Sigmoid colon (tissue), 7 donors: ENCODE results near the gene ZNF280A. TPM values are rescaled to one million over a fixed set of nuclear protein-coding genes. Genes with fewer than 3 reads are reported as not detected.
"Not testable (repeated sequence)": the region's sequence is repeated elsewhere in the genome, so short reads cannot be mapped to it uniquely, and the experiment has no call there.

ENCODE experiments used
- DNase-seq: peaks from one replicate; pipeline ENCODE4 v3.0.0-alpha.2; 2019
- H3K27ac ChIP-seq, 4 donors: fragments of 200-600 bp; sonication (generic); one replicate each; pipeline ENCODE4 v1.5.1; 2016 to 2019; ENCODE audit warnings: mild to moderate bottlenecking in 1 of 4
- H3K27me3 ChIP-seq, 3 donors: fragments of 200-600 bp; sonication (generic); one replicate each; pipeline ENCODE4 v1.5.1; 2019; ENCODE audit warnings: mild to moderate bottlenecking in 1 of 3
- H3K36me3 ChIP-seq, 4 donors: fragments of 200-600 bp; sonication (generic); one replicate each; pipeline ENCODE4 v1.5.1; 2016 to 2019
- H3K4me1 ChIP-seq, 4 donors: fragments of 200-600 bp; sonication (generic); one replicate each; pipeline ENCODE4 v1.5.1; 2017 to 2019
- H3K4me3 ChIP-seq, 4 donors: fragments of 200-600 bp; sonication (generic); one replicate each; pipeline ENCODE4 v1.5.1; 2017 to 2019; ENCODE audit warnings: mild to moderate bottlenecking in 2 of 4, moderate library complexity in 1 of 4
- H3K9me3 ChIP-seq, 4 donors: fragments of 200-600 bp in 3 of 4; sonication (generic) in 3 of 4; one replicate each; pipeline versions ENCODE4 v1.5.1 to v1.6.1; 2013 to 2019
- EP300 ChIP-seq, 4 donors: sonication (generic); formaldehyde crosslinking; IDR thresholded peaks; one replicate each; pipeline ENCODE4 v1.6.1; 2017; ENCODE audit warnings: antibody characterized with exemption in 4 of 4
- POLR2A ChIP-seq, 2 donors: fragments of 450-650 bp; IDR thresholded peaks; one replicate each; pipeline ENCODE4 v1.6.1; 2016; ENCODE audit warnings: antibody characterized with exemption in 2 of 2, mild to moderate bottlenecking in 2 of 2, moderate library complexity in 2 of 2
- POLR2AphosphoS5 ChIP-seq, 4 donors: sonication (generic); formaldehyde crosslinking; IDR thresholded peaks; one replicate each; pipeline ENCODE4 v1.6.1; 2017; ENCODE audit warnings: antibody characterized with exemption in 4 of 4
- WGBS, 2 donors: extraction: QIAGEN DNeasy Blood & Tissue Kit; methylation state at CpG; one replicate each; pipeline ENCODE4 v1.1.7; 2013; 5-methylcytosine and 5-hydroxymethylcytosine counted together
- intact Hi-C: fragments of 100-400 bp; cut with DNase I; formaldehyde crosslinking; loops from one replicate; pipeline ENCODE4 v1.15.1; 2023
- polyA plus RNA-seq, 3 donors: library from polyadenylated mRNA; stranded (reverse); fragments of 200-250 nt; gene quantifications; one replicate each; pipeline ENCODE4 v1.2.3, GENCODE V29; 2013
- total RNA-seq, 4 donors: library from RNA; depleted of rRNA; stranded (reverse); fragments of >200 nt; gene quantifications; one replicate each; pipeline ENCODE4 v1.1.0, GENCODE V29; 2016
- TF ChIP-seq, protein P1 (sequence below), 4 experiments: fragments of 450-650 bp in 3 of 4; fragments of 200-600 bp in 1 of 4; IDR thresholded peaks; one replicate each; pipeline ENCODE4 v1.5.1; 2016 to 2019; ENCODE audit warnings: antibody characterized with exemption in 4 of 4, mild to moderate bottlenecking in 3 of 4, moderate library complexity in 2 of 4
- donor health status: healthy with polysubstance abuse.
- donor health status: Bipolar disorder and iron deficiency.
- donor health status: healthy.

ZNF280A gene
- total and polyA plus RNA-seq, 7 donors = not detected

DNA sequence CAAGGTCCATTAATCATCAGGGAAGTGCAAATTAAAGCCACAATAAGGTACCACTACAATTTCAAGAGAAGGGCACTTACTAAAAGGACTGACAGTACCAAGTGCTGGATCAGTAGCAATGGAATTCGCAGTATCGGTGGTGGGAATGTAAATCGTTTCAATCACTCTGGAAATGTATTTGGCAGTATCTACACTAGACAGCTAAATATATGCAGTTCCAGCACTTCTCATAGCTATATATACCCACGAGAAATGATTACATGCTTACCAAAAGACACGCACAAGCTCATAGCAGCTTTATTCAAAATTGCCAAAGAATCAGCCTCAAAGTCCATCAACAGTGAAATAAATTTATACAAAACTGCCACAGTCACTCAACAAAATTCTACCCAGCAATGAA lies 7.1 kb downstream of the ZNF280A start:
- WGBS, 2 donors = 84% methylated on average over 5 of the region's 5 CpGs
- H3K4me3 ChIP-seq = no peak overlapping the region

DNA sequence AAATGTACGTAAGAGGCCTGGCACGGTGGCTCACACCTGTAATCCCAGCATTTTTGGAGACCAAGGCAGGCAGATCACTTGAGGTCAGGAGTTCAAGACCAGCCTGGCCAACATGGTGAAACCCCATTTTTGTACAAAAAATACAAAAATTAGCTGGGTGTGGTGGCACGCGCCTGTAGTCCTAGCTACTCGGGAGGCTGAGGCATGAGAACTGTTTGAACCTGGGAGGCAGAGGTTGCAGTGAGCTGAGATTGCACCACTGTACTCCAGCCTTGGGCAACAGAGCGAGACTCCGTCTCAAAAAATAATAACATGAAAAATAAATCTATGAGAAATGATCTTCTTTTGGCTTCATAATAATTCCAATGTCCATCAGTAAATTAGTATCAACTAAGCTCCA lies 9.2 kb downstream of the ZNF280A start:
- H3K9me3 ChIP-seq, intact Hi-C loops, H3K27ac ChIP-seq, H3K36me3 ChIP-seq, H3K4me3 ChIP-seq, DNase-seq: not testable (repeated sequence)
- peaks cover 0 to 11% (median 3%) of the 10 kb centered on the region in 4 donors for H3K4me1 ChIP-seq
- 96% methylated on average over 7 of the region's 7 CpGs for WGBS, 2 donors
- H3K27me3 ChIP-seq = peaks cover 0 to 24% (median 5%) of the 10 kb centered on the region in 3 donors

More for the DNA sequence above, 7.1 kb downstream of the ZNF280A start:
- Histone ChIP-seq H3K27ac (no peak overlapping the region), H3K4me1 (peaks cover 0 to 9% (median 2%) of the 10 kb centered on the region in 4 donors), H3K27me3 (peaks cover 0 to 34% (median 5%) of the 10 kb centered on the region in 3 donors), H3K36me3 (no peaks in the 10 kb centered on the region), H3K9me3 (peaks cover 0 to 8% (median 5%) of the 10 kb centered on the region in 4 donors)
- TF ChIP-seq, protein P1, sequence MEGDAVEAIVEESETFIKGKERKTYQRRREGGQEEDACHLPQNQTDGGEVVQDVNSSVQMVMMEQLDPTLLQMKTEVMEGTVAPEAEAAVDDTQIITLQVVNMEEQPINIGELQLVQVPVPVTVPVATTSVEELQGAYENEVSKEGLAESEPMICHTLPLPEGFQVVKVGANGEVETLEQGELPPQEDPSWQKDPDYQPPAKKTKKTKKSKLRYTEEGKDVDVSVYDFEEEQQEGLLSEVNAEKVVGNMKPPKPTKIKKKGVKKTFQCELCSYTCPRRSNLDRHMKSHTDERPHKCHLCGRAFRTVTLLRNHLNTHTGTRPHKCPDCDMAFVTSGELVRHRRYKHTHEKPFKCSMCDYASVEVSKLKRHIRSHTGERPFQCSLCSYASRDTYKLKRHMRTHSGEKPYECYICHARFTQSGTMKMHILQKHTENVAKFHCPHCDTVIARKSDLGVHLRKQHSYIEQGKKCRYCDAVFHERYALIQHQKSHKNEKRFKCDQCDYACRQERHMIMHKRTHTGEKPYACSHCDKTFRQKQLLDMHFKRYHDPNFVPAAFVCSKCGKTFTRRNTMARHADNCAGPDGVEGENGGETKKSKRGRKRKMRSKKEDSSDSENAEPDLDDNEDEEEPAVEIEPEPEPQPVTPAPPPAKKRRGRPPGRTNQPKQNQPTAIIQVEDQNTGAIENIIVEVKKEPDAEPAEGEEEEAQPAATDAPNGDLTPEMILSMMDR (IDR thresholded peaks at IDR 0.05) = no peak
- no peak for TF ChIP-seq EP300 (IDR thresholded peaks at IDR 0.05)
- DNase-seq = no peak
- intact Hi-C loops = no loop called here

DNA sequence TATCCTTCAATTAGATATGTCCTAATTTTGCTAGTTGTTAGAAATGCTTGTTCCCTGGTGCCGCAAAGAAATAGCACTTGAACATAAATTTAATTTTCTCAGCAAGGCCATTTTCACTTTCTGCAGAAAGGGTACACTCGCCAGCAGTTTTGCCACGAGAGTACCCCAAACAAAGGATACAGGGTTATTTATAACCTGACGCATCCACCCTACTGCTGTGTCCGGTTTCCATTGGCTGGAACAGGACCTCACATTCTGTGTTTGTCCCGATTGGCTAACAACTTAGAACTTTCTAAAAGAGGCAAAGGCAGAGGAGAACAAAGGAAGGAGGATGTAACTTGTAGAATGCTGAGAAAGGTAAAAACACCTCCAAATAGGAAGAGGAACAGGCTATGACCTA lies 10.2 kb downstream of the ZNF280A start:
- H3K9me3 ChIP-seq, H3K36me3 ChIP-seq, DNase-seq, H3K27ac ChIP-seq, intact Hi-C loops, H3K4me3 ChIP-seq: not testable (repeated sequence)
- Histone ChIP-seq H3K4me1 (peaks cover 0 to 11% (median 3%) of the 10 kb centered on the region in 4 donors), H3K27me3 (peaks cover 0 to 17% (median 5%) of the 10 kb centered on the region in 3 donors)
- WGBS, 2 donors = 95 to 96% methylated on average over 6 of the region's 6 CpGs

DNA sequence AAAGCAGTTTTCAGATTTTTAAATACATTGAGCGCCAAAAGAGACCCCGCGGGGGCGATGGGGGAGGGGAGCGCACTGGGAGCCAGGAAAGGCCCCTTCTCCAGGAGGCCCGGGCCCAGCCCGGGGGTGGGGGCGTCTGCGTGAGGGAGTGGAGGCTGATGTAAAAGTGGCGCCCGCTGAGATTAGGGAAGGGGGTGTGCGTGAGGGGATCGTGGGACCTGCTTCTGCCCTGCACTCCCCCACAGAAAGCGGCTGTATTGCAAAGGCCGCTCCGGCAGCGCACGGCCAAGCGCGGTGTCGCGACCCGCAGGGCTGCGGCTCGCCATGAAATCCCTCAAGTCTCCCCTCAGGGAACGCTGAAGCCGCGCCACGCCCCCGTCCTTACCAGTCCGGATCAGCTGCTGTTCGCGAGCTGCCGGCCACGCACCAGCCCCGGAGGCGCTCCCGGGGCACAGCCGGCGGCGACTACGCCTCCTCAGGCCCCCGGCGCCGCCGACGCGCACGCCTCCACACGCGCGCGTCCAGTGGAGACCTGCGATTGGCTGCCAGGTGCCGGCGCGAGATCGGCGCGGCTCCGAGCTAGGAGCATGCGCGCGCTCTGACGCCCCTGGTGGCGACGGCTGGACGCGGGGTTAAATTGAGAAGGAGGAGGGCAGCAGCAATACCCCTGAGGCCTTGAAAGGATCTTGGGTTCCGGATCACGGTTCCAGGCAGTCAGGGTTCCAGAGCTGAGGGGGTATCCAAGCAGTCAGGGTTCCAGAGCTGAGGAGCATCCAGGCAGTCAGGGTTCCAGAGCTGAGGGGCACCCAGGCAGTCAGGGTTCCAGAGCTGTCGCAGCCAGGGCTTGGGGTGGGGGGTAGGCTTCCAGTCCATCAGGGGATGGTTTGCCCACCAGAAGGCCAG lies 11.5 kb downstream of the ZNF280A start, which contains the start of gene ZNF280B:
TSS of gene ZNF280B (minus strand) at position 469 of the 903 bp plus-strand sequence. CDS start 19,344 bp downstream, outside the sequence.
- DNase-seq = peak; percentile 72
- intact Hi-C loops = no loop called here
- H3K27ac ChIP-seq = no peak within 1 kb of the TSS

DNA sequence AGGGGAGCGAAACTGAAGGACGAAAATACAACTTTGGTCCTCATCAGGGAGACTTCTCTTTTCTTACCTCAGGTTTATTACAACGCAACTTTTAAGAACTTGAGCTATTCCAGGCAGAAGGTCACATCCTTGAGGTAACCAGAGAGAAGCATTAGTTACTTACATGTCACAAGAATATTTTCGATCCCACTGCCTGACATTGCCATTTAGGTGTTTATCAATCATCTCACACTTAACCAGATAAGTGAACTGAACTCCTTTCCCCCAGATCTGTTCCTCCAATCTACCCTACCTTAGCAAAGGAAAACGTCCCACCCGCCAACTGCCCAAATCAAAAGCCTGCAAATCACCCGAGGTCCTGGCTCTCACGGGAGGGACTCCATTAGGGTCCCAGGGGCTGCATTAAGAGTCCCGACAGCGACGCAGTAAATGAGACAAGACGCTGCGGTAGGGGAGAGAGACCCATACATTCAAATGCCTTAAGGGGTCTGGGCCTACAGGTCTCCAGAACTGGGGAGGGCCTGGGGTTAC lies 12.3 kb downstream of the ZNF280A start:
- no peak for DNase-seq
- Histone ChIP-seq H3K4me1 (peaks cover 0 to 11% (median 3%) of the 10 kb centered on the region in 4 donors), H3K4me3 (peak overlapping the region; percentile 32 to 58 (median 48)), H3K27ac (no peak overlapping the region), H3K27me3 (peaks cover 0 to 5% (median 0%) of the 10 kb centered on the region in 3 donors), H3K9me3 (peaks cover 0 to 8% (median 5%) of the 10 kb centered on the region in 4 donors), H3K36me3 (no peaks in the 10 kb centered on the region)
- no peak for TF ChIP-seq EP300 (IDR thresholded peaks at IDR 0.05)
- TF ChIP-seq, protein P1 (IDR thresholded peaks at IDR 0.05) = no peak
- no peak for TF ChIP-seq POLR2A (IDR thresholded peaks at IDR 0.05)
- TF ChIP-seq POLR2AphosphoS5 (IDR thresholded peaks at IDR 0.05) = no peak
- 34 to 38% methylated on average over 13 of the region's 13 CpGs for WGBS, 2 donors
- intact Hi-C loops = no loop called here

More for the DNA sequence above, 11.5 kb downstream of the ZNF280A start, which contains the start of gene ZNF280B:
- Histone ChIP-seq H3K4me1 (peaks cover 0 to 11% (median 3%) of the 10 kb centered on the region in 4 donors), H3K4me3 (peak within 1 kb of the TSS; percentile 32 to 58 (median 48)), H3K9me3 (peaks cover 0 to 8% (median 5%) of the 10 kb centered on the region in 4 donors), H3K36me3 (no peaks in the 10 kb centered on the region), H3K27me3 (peaks cover 0 to 5% (median 3%) of the 10 kb centered on the region in 3 donors)
- WGBS, 2 donors = 2 to 3% methylated on average over 72 of the region's 72 CpGs
- TF ChIP-seq, protein P1 (IDR thresholded peaks at IDR 0.05) = peak in 1 of 4 experiments; percentile 8
- no peak for TF ChIP-seq POLR2A (IDR thresholded peaks at IDR 0.05)
